Keratinocyte (primary cell): Measurements from ENCODE around the gene ITIH5. TPM values are rescaled to one million over a fixed set of nuclear protein-coding genes. Genes with fewer than 3 reads are reported as not detected.

Experiments
- DNase-seq: peaks from one replicate; pipeline ENCODE4 v3.0.0-alpha.2; 2011; ENCODE audit warnings: low read depth, missing footprints, low spot score
- FAIRE-seq: peaks from 2 replicates; lab custom pipeline; 2011; peaks lifted over from hg19 to GRCh38; lab: Jason Lieb, UNC
- H2AFZ ChIP-seq: 2 replicates; pipeline ENCODE4 v1.6.0; 2012; ENCODE audit warnings: low read length, control low read depth, inconsistent platforms; ENCODE audit not compliant: control insufficient read depth
- H3K27ac ChIP-seq: 2 replicates; pipeline ENCODE4 v1.5.1; 2011; ENCODE audit warnings: low read length; ENCODE audit not compliant: control insufficient read depth, insufficient read depth
- H3K27me3 ChIP-seq: 3 replicates; pipeline ENCODE4 v1.6.0; 2011; ENCODE audit warnings: low read length; ENCODE audit not compliant: control insufficient read depth, insufficient read depth; ENCODE audit errors: extremely low read depth
- H3K36me3 ChIP-seq, 2 experiments: 2 replicates in 1 of 2; 3 replicates in 1 of 2; pipeline ENCODE4 v1.5.1; 2011; ENCODE audit warnings: low read length in 2 of 2, mild to moderate bottlenecking in 1 of 2; ENCODE audit not compliant: control insufficient read depth in 2 of 2, insufficient read depth in 2 of 2; ENCODE audit errors: extremely low read depth in 1 of 2
- H3K4me1 ChIP-seq: 3 replicates; pipeline ENCODE4 v1.5.1; 2011; ENCODE audit warnings: low read length; ENCODE audit not compliant: control insufficient read depth, insufficient read depth; ENCODE audit errors: extremely low read depth
- H3K4me2 ChIP-seq: 3 replicates; pipeline ENCODE4 v1.6.0; 2011; ENCODE audit warnings: low read depth, low read length; ENCODE audit not compliant: control insufficient read depth, insufficient read depth; ENCODE audit errors: extremely low read depth
- H3K4me3 ChIP-seq, 3 experiments: fragments of 200-600 bp in 1 of 3; sonication (generic) in 1 of 3; 2 replicates in 2 of 3; 3 replicates in 1 of 3; pipeline ENCODE4 v1.5.1; 2011 to 2016; ENCODE audit warnings: low read length in 3 of 3, mild to moderate bottlenecking in 3 of 3, control low read depth in 2 of 3, inconsistent platforms in 1 of 3, low read depth in 1 of 3, mixed read lengths in 1 of 3, mixed run types in 1 of 3, moderate library complexity in 1 of 3; ENCODE audit not compliant: control insufficient read depth in 2 of 3, insufficient read depth in 2 of 3; ENCODE audit errors: extremely low read depth in 1 of 3
- H3K79me2 ChIP-seq: 2 replicates; pipeline ENCODE4 v1.6.0; 2012; ENCODE audit warnings: low read length; ENCODE audit not compliant: control insufficient read depth, insufficient read depth
- H3K9ac ChIP-seq: 3 replicates; pipeline ENCODE4 v1.6.0; 2011; ENCODE audit warnings: low read length; ENCODE audit not compliant: control insufficient read depth, insufficient read depth; ENCODE audit errors: extremely low read depth
- H3K9me1 ChIP-seq: 3 replicates; pipeline ENCODE4 v1.6.0; 2011; ENCODE audit warnings: low read length; ENCODE audit not compliant: control insufficient read depth, insufficient read depth; ENCODE audit errors: extremely low read depth
- H3K9me3 ChIP-seq: 2 replicates; pipeline ENCODE4 v1.5.1; 2012; ENCODE audit warnings: low read depth, low read length; ENCODE audit not compliant: control insufficient read depth
- H4K20me1 ChIP-seq: 3 replicates; pipeline ENCODE4 v1.6.0; 2011; ENCODE audit warnings: low read length; ENCODE audit not compliant: control insufficient read depth, insufficient read depth; ENCODE audit errors: extremely low read depth
- EZH2 ChIP-seq: IDR thresholded peaks from one replicate; pipeline ENCODE4 v1.6.1; 2012; ENCODE audit warnings: inconsistent platforms, mild to moderate bottlenecking, low read length, moderate library complexity
- dilution Hi-C: fragments of 300-500 bp; cut with MboI; formaldehyde crosslinking; loops from one replicate; pipeline ENCODE4 v1.7.0; 2020; ENCODE audit warnings: low sequenced_read_pairs; ENCODE audit not compliant: extremely low pct_ligation_motif_present
- polyA plus RNA-seq, 5 experiments: library from polyadenylated mRNA; depleted of rRNA in 3 of 5; stranded (reverse) in 3 of 5; stranded (forward) in 1 of 5; unstranded in 1 of 5; fragments of >200 nt; gene quantifications; 1 replicate in 1 of 5; 2 replicates in 3 of 5; 3 replicates in 1 of 5; pipeline versions ENCODE4 v1.2.1 to v1.2.3, GENCODE V29; 2011 to 2012; ENCODE audit warnings: missing spikeins in 2 of 5, low read depth in 1 of 5, low replicate concordance in 1 of 5
- TF ChIP-seq, protein P1 (sequence below), 3 experiments: IDR thresholded peaks in 1 of 3; conservative IDR thresholded peaks in 1 of 3; optimal IDR thresholded peaks in 1 of 3; 2 replicates in 2 of 3; 3 replicates in 1 of 3; pipeline versions ENCODE3 to v1.5.1; 2011; ENCODE audit warnings: low read length in 3 of 3, mild to moderate bottlenecking in 3 of 3, moderate library complexity in 2 of 3, control low read depth in 1 of 3, inconsistent platforms in 1 of 3; ENCODE audit not compliant: insufficient read depth in 2 of 3; ENCODE audit errors: extremely low read depth in 1 of 3

ITIH5 gene
- polyA plus RNA-seq, 1 donor (not counting 4 experiments of a cell fraction or from before 2014, with no cell fraction given): not detected

DNA sequence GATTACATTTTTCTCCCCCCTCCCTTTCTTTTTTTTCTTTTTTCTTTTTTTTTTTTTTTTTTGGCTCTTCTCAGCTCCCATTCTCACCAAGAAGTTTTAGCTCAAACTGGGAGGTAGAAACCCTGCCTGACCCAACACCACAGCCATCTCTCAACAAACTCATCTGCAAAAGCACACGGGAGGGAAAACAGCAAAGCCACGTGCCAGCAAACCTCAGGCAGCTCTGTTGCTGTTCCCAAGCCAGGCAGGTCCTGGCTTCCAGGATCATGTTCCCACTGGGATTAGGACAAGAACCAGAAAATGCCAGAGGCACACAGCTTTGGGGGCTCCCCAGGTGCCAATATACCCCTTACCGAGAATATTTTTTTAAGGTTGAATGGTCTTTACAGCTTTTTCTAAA is 56.7 kb downstream of the ITIH5 start:
- no peaks in the 10 kb centered on the region for H3K9me1 ChIP-seq
- no peak overlapping the region for H3K9ac ChIP-seq
- H4K20me1 ChIP-seq: no peaks in the 10 kb centered on the region
- dilution Hi-C loops: no loop called here
- H3K79me2 ChIP-seq: no peaks in the 10 kb centered on the region
- H2AFZ ChIP-seq: no peak overlapping the region
- no peak for TF ChIP-seq EZH2
- TF ChIP-seq, protein P1, sequence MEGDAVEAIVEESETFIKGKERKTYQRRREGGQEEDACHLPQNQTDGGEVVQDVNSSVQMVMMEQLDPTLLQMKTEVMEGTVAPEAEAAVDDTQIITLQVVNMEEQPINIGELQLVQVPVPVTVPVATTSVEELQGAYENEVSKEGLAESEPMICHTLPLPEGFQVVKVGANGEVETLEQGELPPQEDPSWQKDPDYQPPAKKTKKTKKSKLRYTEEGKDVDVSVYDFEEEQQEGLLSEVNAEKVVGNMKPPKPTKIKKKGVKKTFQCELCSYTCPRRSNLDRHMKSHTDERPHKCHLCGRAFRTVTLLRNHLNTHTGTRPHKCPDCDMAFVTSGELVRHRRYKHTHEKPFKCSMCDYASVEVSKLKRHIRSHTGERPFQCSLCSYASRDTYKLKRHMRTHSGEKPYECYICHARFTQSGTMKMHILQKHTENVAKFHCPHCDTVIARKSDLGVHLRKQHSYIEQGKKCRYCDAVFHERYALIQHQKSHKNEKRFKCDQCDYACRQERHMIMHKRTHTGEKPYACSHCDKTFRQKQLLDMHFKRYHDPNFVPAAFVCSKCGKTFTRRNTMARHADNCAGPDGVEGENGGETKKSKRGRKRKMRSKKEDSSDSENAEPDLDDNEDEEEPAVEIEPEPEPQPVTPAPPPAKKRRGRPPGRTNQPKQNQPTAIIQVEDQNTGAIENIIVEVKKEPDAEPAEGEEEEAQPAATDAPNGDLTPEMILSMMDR (optimal IDR thresholded peaks at IDR 0.05 in 1 of 3, IDR thresholded peaks at IDR 0.05 in 1 of 3, conservative IDR thresholded peaks at IDR 0.05 in 1 of 3; ENCODE audit: extremely low read depth in 1 of 3, insufficient read depth in 2 of 3, low read length in 3 of 3): no peak
- no peak overlapping the region for H3K4me3 ChIP-seq
- H3K27me3 ChIP-seq: no peaks in the 10 kb centered on the region
- no peaks in the 10 kb centered on the region for H3K4me1 ChIP-seq
- no peaks in the 10 kb centered on the region for H3K9me3 ChIP-seq
- no peak overlapping the region for H3K27ac ChIP-seq
- H3K36me3 ChIP-seq: no peaks in the 10 kb centered on the region
- no peak overlapping the region for H3K4me2 ChIP-seq
- DNase-seq: no peak
- no peak for FAIRE-seq

DNA sequence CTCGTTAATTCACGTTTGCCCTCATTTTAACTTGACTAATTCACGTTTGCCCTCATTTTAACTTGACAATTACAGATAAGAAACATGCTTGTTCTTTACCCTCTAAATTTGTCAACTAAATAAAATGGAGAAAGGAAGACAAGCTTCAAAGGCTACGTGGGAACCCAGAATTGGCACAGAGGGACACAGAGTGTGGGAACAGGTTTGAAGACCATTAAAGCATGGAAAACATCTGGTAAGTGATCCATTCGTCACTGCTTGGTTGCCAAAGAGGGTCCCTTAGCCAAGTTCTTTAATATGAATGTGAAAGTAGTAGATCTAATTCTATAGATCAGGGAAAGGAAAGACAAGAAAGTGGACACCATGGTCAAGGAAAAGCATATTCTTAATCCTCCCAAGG is 57.2 kb downstream of the ITIH5 start:
- no peak for TF ChIP-seq EZH2
- TF ChIP-seq, protein P1 (optimal IDR thresholded peaks at IDR 0.05 in 1 of 3, IDR thresholded peaks at IDR 0.05 in 1 of 3, conservative IDR thresholded peaks at IDR 0.05 in 1 of 3; ENCODE audit: extremely low read depth in 1 of 3, insufficient read depth in 2 of 3, low read length in 3 of 3): no peak
- dilution Hi-C loops: no loop called here
- no peak overlapping the region for H3K4me2 ChIP-seq
- H3K36me3 ChIP-seq: no peaks in the 10 kb centered on the region
- H2AFZ ChIP-seq: no peak overlapping the region
- no peaks in the 10 kb centered on the region for H3K9me3 ChIP-seq
- DNase-seq: no peak
- H3K9me1 ChIP-seq: no peaks in the 10 kb centered on the region
- no peak overlapping the region for H3K9ac ChIP-seq
- FAIRE-seq: no peak
- H3K4me1 ChIP-seq: no peaks in the 10 kb centered on the region
- no peak overlapping the region for H3K4me3 ChIP-seq
- H4K20me1 ChIP-seq: no peaks in the 10 kb centered on the region
- H3K27me3 ChIP-seq: no peaks in the 10 kb centered on the region
- no peak overlapping the region for H3K27ac ChIP-seq
- no peaks in the 10 kb centered on the region for H3K79me2 ChIP-seq
